ENCODE measurements around the gene PDE3B.

The PDE3B gene

DNA sequence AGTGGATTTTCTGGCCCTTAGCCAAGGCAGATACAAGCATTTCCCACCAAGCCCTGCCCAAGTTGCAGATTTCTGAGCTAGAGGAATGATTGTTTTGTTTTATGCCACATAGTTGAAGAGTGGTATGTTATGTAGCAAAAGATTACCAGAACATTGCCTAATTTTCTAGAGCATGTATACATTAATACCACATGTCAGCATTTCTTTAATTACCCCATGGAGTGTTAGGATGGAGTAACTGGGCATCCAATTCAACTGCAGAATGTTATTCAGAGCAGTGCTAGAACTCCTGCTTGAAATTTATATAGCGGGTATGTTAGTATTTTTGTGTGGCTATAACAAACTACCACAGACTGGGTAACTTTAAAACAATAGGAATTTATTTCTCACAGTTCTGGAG lies 272.8 kb downstream of the PDE3B start:
- no peak for DNase-seq (ENCODE audit: low read depth in 3 of 3, low spot score in 1 of 3)
